ENCODE measurements around the gene HOMER1. TPM values are rescaled to one million over a fixed set of nuclear protein-coding genes. Genes with fewer than 3 reads are reported as not detected.

HOMER1 gene
- total RNA-seq, 1 donor from 2014 or later, result 9.6 TPM

DNA sequence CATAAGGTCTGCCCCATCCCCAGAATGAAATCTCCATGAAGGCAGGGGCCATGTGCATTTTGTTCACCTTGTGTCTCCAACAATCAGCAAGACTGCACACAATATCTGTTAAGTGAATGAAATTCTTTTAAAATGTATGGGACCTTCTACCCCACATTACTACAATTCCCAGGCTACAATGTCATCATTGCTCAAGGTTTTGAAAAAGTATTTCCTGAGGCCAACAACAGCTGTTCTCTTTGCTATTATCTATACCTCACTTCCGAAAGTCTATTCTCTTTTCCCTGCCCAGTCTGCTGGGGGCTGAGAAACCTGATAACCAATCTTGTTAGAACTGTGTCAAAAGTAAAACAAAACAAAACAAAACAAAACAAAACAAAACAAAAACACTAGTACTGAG lies 29.2 kb downstream of the HOMER1 start:
- DNase-seq (ENCODE audit: low read depth), result no peak
- H3K4me3 ChIP-seq (ENCODE audit: low read depth, low read length), result no peak overlapping the region
- H3K27me3 ChIP-seq (ENCODE audit: control insufficient read depth, insufficient read depth, low read length), result no peaks in the 10 kb centered on the region
- H3K36me3 ChIP-seq (ENCODE audit: control insufficient read depth, insufficient read depth, low read length), result no peaks in the 10 kb centered on the region
- no peak for TF ChIP-seq CTCF (IDR thresholded peaks at IDR 0.05; ENCODE audit: insufficient read depth, low read length, poor library complexity, severe bottlenecking)

- H3K4me3 ChIP-seq (ENCODE audit: low read depth, low read length), result no peak overlapping the region
- DNase-seq (ENCODE audit: low read depth), result no peak
- no peaks in the 10 kb centered on the region for H3K36me3 ChIP-seq (ENCODE audit: control insufficient read depth, insufficient read depth, low read length)
- H3K27me3 ChIP-seq (ENCODE audit: control insufficient read depth, insufficient read depth, low read length), result no peaks in the 10 kb centered on the region
- TF ChIP-seq CTCF (IDR thresholded peaks at IDR 0.05; ENCODE audit: insufficient read depth, low read length, poor library complexity, severe bottlenecking), result no peak
Measured at GRCh38 chr5:79481574-79481973, 32.4 kb downstream of the HOMER1 start.

GRCh38 chr5:79480991-79481390 lies 32.9 kb downstream of the HOMER1 start:
- Histone ChIP-seq H3K27me3 (ENCODE audit: control insufficient read depth, insufficient read depth, low read length) (no peaks in the 10 kb centered on the region), H3K36me3 (ENCODE audit: control insufficient read depth, insufficient read depth, low read length) (no peaks in the 10 kb centered on the region), H3K4me3 (ENCODE audit: low read depth, low read length) (no peak overlapping the region)
- no peak for DNase-seq (ENCODE audit: low read depth)
- no peak for TF ChIP-seq CTCF (IDR thresholded peaks at IDR 0.05; ENCODE audit: insufficient read depth, low read length, poor library complexity, severe bottlenecking)

GRCh38 chr5:79475152-79475466 lies 38.8 kb downstream of the HOMER1 start:
- no peak for TF ChIP-seq CTCF (IDR thresholded peaks at IDR 0.05; ENCODE audit: insufficient read depth, low read length, poor library complexity, severe bottlenecking)
- no peak for DNase-seq (ENCODE audit: low read depth)
- H3K27me3 ChIP-seq (ENCODE audit: control insufficient read depth, insufficient read depth, low read length), result no peaks in the 10 kb centered on the region
- H3K4me3 ChIP-seq (ENCODE audit: low read depth, low read length), result no peak overlapping the region
- H3K36me3 ChIP-seq (ENCODE audit: control insufficient read depth, insufficient read depth, low read length), result no peaks in the 10 kb centered on the region

DNA sequence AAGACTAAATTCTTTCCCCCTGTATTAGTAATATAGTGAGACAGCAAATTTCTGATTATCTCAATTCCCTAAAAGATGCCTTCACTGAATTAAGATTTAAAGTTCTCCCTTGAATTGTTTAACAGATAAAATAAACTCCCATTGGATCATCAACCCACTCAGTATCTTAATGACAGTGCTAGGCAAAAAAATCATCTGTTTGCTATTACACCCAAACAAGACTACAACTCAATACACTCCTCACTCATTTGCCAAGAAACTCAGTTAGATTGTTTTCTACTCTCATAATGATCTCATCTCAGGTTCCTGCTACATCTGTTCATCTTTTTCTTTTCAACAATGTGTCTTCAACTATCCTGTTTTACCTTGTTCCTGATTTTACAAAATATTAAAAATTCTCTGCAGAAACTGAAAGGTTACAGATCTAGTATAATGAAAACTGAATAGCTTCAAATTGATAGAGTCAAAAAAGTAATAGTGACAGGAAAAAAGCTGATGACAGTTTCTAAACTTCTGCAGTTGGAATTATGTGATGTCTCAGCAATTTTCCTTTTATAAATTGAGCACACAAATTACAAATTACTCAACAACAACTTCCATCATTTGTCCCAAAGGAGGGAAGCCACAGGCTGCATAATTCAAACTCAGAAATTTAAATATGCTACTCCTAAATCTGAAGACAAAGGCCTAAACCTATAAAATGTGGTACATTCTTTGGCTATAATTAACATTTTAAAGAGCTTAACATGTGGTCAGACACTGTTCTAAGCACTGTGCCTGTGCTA lies 39.4 kb downstream of the HOMER1 start:
- no peak for DNase-seq (ENCODE audit: low read depth)
- Histone ChIP-seq H3K4me3 (ENCODE audit: low read depth, low read length) (no peak overlapping the region), H3K36me3 (ENCODE audit: control insufficient read depth, insufficient read depth, low read length) (no peaks in the 10 kb centered on the region), H3K27me3 (ENCODE audit: control insufficient read depth, insufficient read depth, low read length) (no peaks in the 10 kb centered on the region)
- TF ChIP-seq CTCF (IDR thresholded peaks at IDR 0.05; ENCODE audit: insufficient read depth, low read length, poor library complexity, severe bottlenecking), result no peak

DNA sequence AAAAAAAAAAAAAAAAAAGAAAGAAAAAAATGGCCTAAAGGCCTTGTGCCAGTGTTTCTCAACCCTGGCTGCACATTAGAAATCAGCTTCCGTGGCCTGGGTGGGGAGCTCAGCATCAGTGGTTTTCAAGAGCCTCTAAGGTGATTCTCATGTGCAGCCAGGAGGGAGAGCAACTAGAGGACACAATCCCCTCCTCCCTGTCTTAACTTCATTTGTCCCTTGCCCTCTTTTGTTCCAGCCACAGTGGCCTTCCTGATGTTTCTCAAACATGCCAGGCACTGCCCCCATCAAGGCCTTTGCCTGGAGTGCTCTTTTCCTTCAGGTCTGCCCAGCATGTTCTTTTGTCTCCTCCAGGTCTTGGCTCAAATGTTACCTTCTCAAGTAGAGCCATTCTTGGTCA lies 42.4 kb downstream of the HOMER1 start:
- DNase-seq (ENCODE audit: low read depth), result no peak
- no peaks in the 10 kb centered on the region for H3K36me3 ChIP-seq (ENCODE audit: control insufficient read depth, insufficient read depth, low read length)
- no peak for TF ChIP-seq CTCF (IDR thresholded peaks at IDR 0.05; ENCODE audit: insufficient read depth, low read length, poor library complexity, severe bottlenecking)
- no peak overlapping the region for H3K4me3 ChIP-seq (ENCODE audit: low read depth, low read length)
- no peaks in the 10 kb centered on the region for H3K27me3 ChIP-seq (ENCODE audit: control insufficient read depth, insufficient read depth, low read length)
